Measurements from ENCODE around the gene DEPDC7. TPM values are rescaled to one million over a fixed set of nuclear protein-coding genes. Genes with fewer than 3 reads are reported as not detected.

The DEPDC7 gene
- polyA plus RNA-seq, 2 of the 4 experiments (the other 2 are of a cell fraction), result 15.3 to 16.6 TPM

- TF ChIP-seq, protein P1, sequence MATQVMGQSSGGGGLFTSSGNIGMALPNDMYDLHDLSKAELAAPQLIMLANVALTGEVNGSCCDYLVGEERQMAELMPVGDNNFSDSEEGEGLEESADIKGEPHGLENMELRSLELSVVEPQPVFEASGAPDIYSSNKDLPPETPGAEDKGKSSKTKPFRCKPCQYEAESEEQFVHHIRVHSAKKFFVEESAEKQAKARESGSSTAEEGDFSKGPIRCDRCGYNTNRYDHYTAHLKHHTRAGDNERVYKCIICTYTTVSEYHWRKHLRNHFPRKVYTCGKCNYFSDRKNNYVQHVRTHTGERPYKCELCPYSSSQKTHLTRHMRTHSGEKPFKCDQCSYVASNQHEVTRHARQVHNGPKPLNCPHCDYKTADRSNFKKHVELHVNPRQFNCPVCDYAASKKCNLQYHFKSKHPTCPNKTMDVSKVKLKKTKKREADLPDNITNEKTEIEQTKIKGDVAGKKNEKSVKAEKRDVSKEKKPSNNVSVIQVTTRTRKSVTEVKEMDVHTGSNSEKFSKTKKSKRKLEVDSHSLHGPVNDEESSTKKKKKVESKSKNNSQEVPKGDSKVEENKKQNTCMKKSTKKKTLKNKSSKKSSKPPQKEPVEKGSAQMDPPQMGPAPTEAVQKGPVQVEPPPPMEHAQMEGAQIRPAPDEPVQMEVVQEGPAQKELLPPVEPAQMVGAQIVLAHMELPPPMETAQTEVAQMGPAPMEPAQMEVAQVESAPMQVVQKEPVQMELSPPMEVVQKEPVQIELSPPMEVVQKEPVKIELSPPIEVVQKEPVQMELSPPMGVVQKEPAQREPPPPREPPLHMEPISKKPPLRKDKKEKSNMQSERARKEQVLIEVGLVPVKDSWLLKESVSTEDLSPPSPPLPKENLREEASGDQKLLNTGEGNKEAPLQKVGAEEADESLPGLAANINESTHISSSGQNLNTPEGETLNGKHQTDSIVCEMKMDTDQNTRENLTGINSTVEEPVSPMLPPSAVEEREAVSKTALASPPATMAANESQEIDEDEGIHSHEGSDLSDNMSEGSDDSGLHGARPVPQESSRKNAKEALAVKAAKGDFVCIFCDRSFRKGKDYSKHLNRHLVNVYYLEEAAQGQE (IDR thresholded peaks at IDR 0.05), result no peak
- TF ChIP-seq NFE2L2 (conservative IDR thresholded peaks at IDR 0.05; ENCODE audit: low read length) (no peak), POLR2AphosphoS2 (conservative IDR thresholded peaks at IDR 0.05; ENCODE audit: low read length) (no peak)
Measured at GRCh38 chr11:33052231-33052630, 36.6 kb downstream of the DEPDC7 start (continued).

GRCh38 chr11:33055375-33055774 is 39.7 kb downstream of the DEPDC7 start:
- peaks cover 86% of the 10 kb centered on the region for H3K4me1 ChIP-seq
- H3K27ac ChIP-seq, result peak overlapping the region; percentile 18 to 72; a peak in 4 of 6 replicates
- H3K4me2 ChIP-seq, result no peak overlapping the region
- H3K4me3 ChIP-seq, result no peak overlapping the region
- CTCF ChIA-PET, result interaction anchor here (0.6 to 6.4 kb wide), 5 partner anchors 9 to 246 kb away, joined by 3 to 45 read pairs (median 4); no protein-coding TSS in a partner anchor
- ATAC-seq (no peak; a peak in 1 of 6 replicates), FAIRE-seq (peak; percentile 23), DNase-seq (ENCODE audit: low read depth in 1 of 2, low spot score in 1 of 2) (no peak)
- TF ChIP-seq MAFK (IDR thresholded peaks at IDR 0.05; ENCODE audit: partially characterized antibody) (no peak), CEBPB (IDR thresholded peaks at IDR 0.05) (no peak)
- POLR2A ChIA-PET, result interaction anchor here (1.4 kb wide), 1 partner anchor 16 kb away, joined by 7 read pairs; the partner anchor contains the start of gene TCP11L1
- no peaks in the 10 kb centered on the region for H3K9me3 ChIP-seq

DNA sequence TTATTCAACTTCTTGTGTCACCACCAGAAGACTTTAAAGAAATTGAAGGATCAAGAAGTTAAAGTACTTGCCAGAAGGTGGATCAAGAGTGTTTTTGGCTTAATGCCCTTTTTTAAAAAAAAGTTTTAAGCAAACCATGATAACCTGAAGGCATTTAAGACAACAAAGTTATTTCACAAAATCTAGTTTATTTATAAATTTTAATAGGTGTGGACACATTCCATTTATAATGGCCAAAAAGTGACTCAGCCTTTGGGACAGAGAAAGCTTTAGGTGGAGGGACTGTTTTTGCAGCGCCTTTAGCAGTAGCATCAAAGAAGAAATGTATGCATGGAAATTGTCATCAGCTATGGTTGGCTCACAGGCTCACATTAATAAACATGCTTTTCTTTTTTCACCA is 41.6 kb downstream of the DEPDC7 start:
- FAIRE-seq (no peak), DNase-seq (ENCODE audit: low read depth in 1 of 2, low spot score in 1 of 2) (no peak), ATAC-seq (no peak)
- peaks cover 96% of the 10 kb centered on the region for H3K4me1 ChIP-seq
- peak overlapping the region; percentile 46 for H3K4me2 ChIP-seq
- POLR2A ChIA-PET, result interaction anchor here (1.0 kb wide), 1 partner anchor 42 kb away, joined by 3 read pairs; the partner anchor contains the start of gene DEPDC7
- CTCF ChIA-PET, result interaction anchor here (1.6 to 2.6 kb wide), 2 partner anchors 9 to 11 kb away, joined by 11 to 12 read pairs; no protein-coding TSS in a partner anchor
- H3K4me3 ChIP-seq, result no peak overlapping the region
- H3K27ac ChIP-seq, result peak overlapping the region; percentile 29 to 72
- H3K9me3 ChIP-seq, result no peaks in the 10 kb centered on the region
- TF ChIP-seq FOXS1 (CRISPR knock-in tag; IDR thresholded peaks at IDR 0.05) (no peak), ZSCAN20 (CRISPR knock-in tag; IDR thresholded peaks at IDR 0.05) (no peak)
- 86% methylated on average over 1 of the region's 1 CpG for WGBS (ENCODE audit: missing lambda C conversion rate)

DNA sequence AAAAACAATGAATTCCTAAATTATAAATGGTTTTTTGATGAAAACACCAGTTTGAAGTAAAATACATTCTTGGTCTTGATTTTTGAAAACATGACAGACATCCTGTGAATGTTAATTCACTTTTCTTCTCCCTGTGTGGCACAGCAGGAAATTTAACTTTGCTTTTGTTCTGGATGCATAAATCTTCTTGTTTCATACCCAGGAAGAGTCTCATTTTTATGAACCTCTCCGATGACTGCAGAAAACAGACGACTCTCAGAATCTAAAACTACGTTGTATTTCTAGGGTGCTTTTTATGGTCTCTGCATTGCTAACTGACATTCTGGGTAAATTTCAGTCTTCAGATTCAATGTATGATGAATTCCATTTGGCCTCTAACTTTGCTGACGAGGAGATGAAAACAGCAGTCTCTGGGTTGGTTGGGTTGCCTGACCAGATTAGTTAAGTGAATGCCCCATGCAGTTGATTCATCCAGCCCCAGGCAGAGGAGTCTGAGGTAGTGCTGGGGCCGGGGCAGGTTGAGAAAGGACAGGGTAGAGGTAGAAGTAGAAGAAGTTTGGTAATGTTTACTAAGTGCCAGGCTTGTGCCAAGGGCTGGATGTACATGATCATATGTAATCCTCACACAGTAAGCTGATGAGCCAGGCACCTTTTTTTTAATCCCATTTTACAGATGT is 43.8 kb downstream of the DEPDC7 start:
- Histone ChIP-seq H3K9me3 (no peaks in the 10 kb centered on the region), H3K4me3 (no peak overlapping the region), H3K4me2 (peak overlapping the region; percentile 50), H3K27ac (peak overlapping the region; percentile 85 to 88), H3K4me1 (peaks cover 96% of the 10 kb centered on the region)
- TF ChIP-seq MAX (IDR thresholded peaks at IDR 0.05) (no peak), RFX5 (IDR thresholded peaks at IDR 0.05) (no peak), EHF (CRISPR knock-in tag; IDR thresholded peaks at IDR 0.05) (no peak), ZNF302 (CRISPR knock-in tag; IDR thresholded peaks at IDR 0.05) (no peak), ATOH8 (CRISPR knock-in tag; IDR thresholded peaks at IDR 0.05; ENCODE audit: low read depth) (no peak), CHD4 (IDR thresholded peaks at IDR 0.05; ENCODE audit: borderline replicate concordance) (no peak), CBX8 (IDR thresholded peaks at IDR 0.05) (no peak), FOSB (CRISPR knock-in tag; IDR thresholded peaks at IDR 0.05) (no peak), SMC3 (IDR thresholded peaks at IDR 0.05) (no peak), PHF8 (IDR thresholded peaks at IDR 0.05; ENCODE audit: borderline replicate concordance, low read depth) (no peak), JUN (IDR thresholded peaks at IDR 0.05) (no peak), POLR2A (IDR thresholded peaks at IDR 0.05; ENCODE audit: low read length) (no peak), SREBF2 (IDR thresholded peaks at IDR 0.05) (no peak)
- TF ChIP-seq, protein P1 (IDR thresholded peaks at IDR 0.05), result no peak
- TF ChIP-seq, protein P2, sequence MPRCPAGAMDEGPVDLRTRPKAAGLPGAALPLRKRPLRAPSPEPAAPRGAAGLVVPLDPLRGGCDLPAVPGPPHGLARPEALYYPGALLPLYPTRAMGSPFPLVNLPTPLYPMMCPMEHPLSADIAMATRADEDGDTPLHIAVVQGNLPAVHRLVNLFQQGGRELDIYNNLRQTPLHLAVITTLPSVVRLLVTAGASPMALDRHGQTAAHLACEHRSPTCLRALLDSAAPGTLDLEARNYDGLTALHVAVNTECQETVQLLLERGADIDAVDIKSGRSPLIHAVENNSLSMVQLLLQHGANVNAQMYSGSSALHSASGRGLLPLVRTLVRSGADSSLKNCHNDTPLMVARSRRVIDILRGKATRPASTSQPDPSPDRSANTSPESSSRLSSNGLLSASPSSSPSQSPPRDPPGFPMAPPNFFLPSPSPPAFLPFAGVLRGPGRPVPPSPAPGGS (IDR thresholded peaks at IDR 0.05), result no peak
- ATAC-seq (no peak), DNase-seq (ENCODE audit: low read depth in 1 of 2, low spot score in 1 of 2) (no peak), FAIRE-seq (no peak)
- CTCF ChIA-PET, result interaction anchor here (1.0 to 1.2 kb wide), 2 partner anchors 10 to 35 kb away, joined by 3 to 5 read pairs; no protein-coding TSS in a partner anchor
- 76% methylated on average over 5 of the region's 5 CpGs for WGBS (ENCODE audit: missing lambda C conversion rate)
- POLR2A ChIA-PET, result no interaction called here
